ENCODE measurements around the gene KCNV2.

The KCNV2 gene

GRCh38 chr9:2761424-2761823 lies 44.1 kb downstream of the KCNV2 start:
- H3K27ac Mint-ChIP-seq, result no peak overlapping the region
- H3K4me3 Mint-ChIP-seq, result no peak overlapping the region
- peaks cover 26% of the 10 kb centered on the region for H3K4me1 Mint-ChIP-seq (ENCODE audit: low read depth)
- no peak for DNase-seq
- H3K9me3 Mint-ChIP-seq, result no peaks in the 10 kb centered on the region
- H3K36me3 Mint-ChIP-seq (ENCODE audit: low read depth), result peaks cover 94% of the 10 kb centered on the region
- no peaks in the 10 kb centered on the region for H3K27me3 Mint-ChIP-seq

GRCh38 chr9:2764353-2764752 lies 47.0 kb downstream of the KCNV2 start:
- Mint-ChIP-seq H3K27me3 (no peaks in the 10 kb centered on the region), H3K4me3 (no peak overlapping the region), H3K27ac (peak overlapping the region; percentile 89), H3K4me1 (ENCODE audit: low read depth) (peaks cover 30% of the 10 kb centered on the region), H3K36me3 (ENCODE audit: low read depth) (peaks cover 92% of the 10 kb centered on the region), H3K9me3 (no peaks in the 10 kb centered on the region)
- DNase-seq, result no peak

- peaks cover 30% of the 10 kb centered on the region for H3K4me1 Mint-ChIP-seq (ENCODE audit: low read depth)
- H3K4me3 Mint-ChIP-seq, result no peak overlapping the region
- H3K36me3 Mint-ChIP-seq (ENCODE audit: low read depth), result peaks cover 92% of the 10 kb centered on the region
- H3K27me3 Mint-ChIP-seq, result no peaks in the 10 kb centered on the region
- H3K9me3 Mint-ChIP-seq, result no peaks in the 10 kb centered on the region
- no peak for DNase-seq
- H3K27ac Mint-ChIP-seq, result peak overlapping the region; percentile 86
Observed at GRCh38 chr9:2765250-2765880, 48.1 kb downstream of the KCNV2 start.

GRCh38 chr9:2767800-2768677 lies 50.7 kb downstream of the KCNV2 start:
- H3K4me1 Mint-ChIP-seq (ENCODE audit: low read depth), result peaks cover 33% of the 10 kb centered on the region
- H3K27ac Mint-ChIP-seq, result no peak overlapping the region
- peaks cover 93% of the 10 kb centered on the region for H3K36me3 Mint-ChIP-seq (ENCODE audit: low read depth)
- no peak overlapping the region for H3K4me3 Mint-ChIP-seq
- DNase-seq, result no peak
- no peaks in the 10 kb centered on the region for H3K27me3 Mint-ChIP-seq
- H3K9me3 Mint-ChIP-seq, result no peaks in the 10 kb centered on the region

GRCh38 chr9:2771087-2771486 lies 53.8 kb downstream of the KCNV2 start:
- Mint-ChIP-seq H3K4me1 (ENCODE audit: low read depth) (peaks cover 10% of the 10 kb centered on the region), H3K27ac (no peak overlapping the region), H3K36me3 (ENCODE audit: low read depth) (peaks cover 98% of the 10 kb centered on the region), H3K27me3 (no peaks in the 10 kb centered on the region), H3K4me3 (no peak overlapping the region), H3K9me3 (peaks cover 21% of the 10 kb centered on the region)
- no peak for DNase-seq

GRCh38 chr9:2771661-2772060 lies 54.4 kb downstream of the KCNV2 start:
- Mint-ChIP-seq H3K27me3 (no peaks in the 10 kb centered on the region), H3K4me3 (no peak overlapping the region), H3K36me3 (ENCODE audit: low read depth) (peaks cover 98% of the 10 kb centered on the region), H3K9me3 (peaks cover 26% of the 10 kb centered on the region), H3K27ac (no peak overlapping the region), H3K4me1 (ENCODE audit: low read depth) (peaks cover 5% of the 10 kb centered on the region)
- DNase-seq, result no peak

- Mint-ChIP-seq H3K27me3 (no peaks in the 10 kb centered on the region), H3K9me3 (peaks cover 48% of the 10 kb centered on the region), H3K27ac (no peak overlapping the region), H3K4me3 (no peak overlapping the region), H3K4me1 (ENCODE audit: low read depth) (no peaks in the 10 kb centered on the region), H3K36me3 (ENCODE audit: low read depth) (peaks cover 100% of the 10 kb centered on the region)
- DNase-seq, result no peak
Observed at GRCh38 chr9:2777454-2777853, 60.1 kb downstream of the KCNV2 start.

- no peaks in the 10 kb centered on the region for H3K27me3 Mint-ChIP-seq
- H3K9me3 Mint-ChIP-seq, result peaks cover 41% of the 10 kb centered on the region
- no peaks in the 10 kb centered on the region for H3K4me1 Mint-ChIP-seq (ENCODE audit: low read depth)
- H3K36me3 Mint-ChIP-seq (ENCODE audit: low read depth), result peaks cover 100% of the 10 kb centered on the region
- no peak overlapping the region for H3K27ac Mint-ChIP-seq
- H3K4me3 Mint-ChIP-seq, result no peak overlapping the region
- no peak for DNase-seq
Observed at GRCh38 chr9:2778816-2779215, 61.5 kb downstream of the KCNV2 start.
